GM12865 (cell line): Measurements from ENCODE around the gene SLC13A2.
"Not testable (repeated sequence)": the region's sequence is repeated elsewhere in the genome, so short reads cannot be mapped to it uniquely, and the experiment has no call there.

Experiments
- DNase-seq: peaks from one replicate; pipeline ENCODE4 v3.0.0; 2010; ENCODE audit warnings: low read depth
- H3K4me3 ChIP-seq: 2 replicates; pipeline ENCODE4 v1.5.1; 2011; ENCODE audit warnings: mild to moderate bottlenecking, low read depth, low read length, control low read depth
- CTCF ChIP-seq: IDR thresholded peaks from 2 replicates; pipeline ENCODE4 v1.5.1; 2011; ENCODE audit warnings: low read length, control low read depth, low read depth, inconsistent platforms; ENCODE audit not compliant: insufficient read depth; ENCODE audit errors: missing control alignments

Gene SLC13A2

GRCh38 chr17:28518578-28518977 is 45.1 kb downstream of the SLC13A2 start:
- TF ChIP-seq CTCF: no peak
- DNase-seq: no peak
- no peak overlapping the region for H3K4me3 ChIP-seq

GRCh38 chr17:28519236-28519635 is 45.8 kb downstream of the SLC13A2 start:
- TF ChIP-seq CTCF: no peak
- no peak for DNase-seq
- no peak overlapping the region for H3K4me3 ChIP-seq

- no peak for DNase-seq
- TF ChIP-seq CTCF: no peak
These were observed 47.2 kb downstream of the SLC13A2 start for GRCh38 chr17:28520687-28521086.

GRCh38 chr17:28521311-28522085 is 48.1 kb downstream of the SLC13A2 start:
- H3K4me3 ChIP-seq: no peak overlapping the region
- TF ChIP-seq CTCF: no peak
- DNase-seq: no peak

More at GRCh38 chr17:28520687-28521086, 47.2 kb downstream of the SLC13A2 start:
- no peak overlapping the region for H3K4me3 ChIP-seq

- not testable (repeated sequence) for H3K4me3 ChIP-seq, DNase-seq
These were observed 48.8 kb downstream of the SLC13A2 start for GRCh38 chr17:28522281-28522680.

GRCh38 chr17:28523186-28523585 is 49.7 kb downstream of the SLC13A2 start:
- H3K4me3 ChIP-seq: no peak overlapping the region
- no peak for TF ChIP-seq CTCF
- DNase-seq: no peak

GRCh38 chr17:28523876-28524275 is 50.4 kb downstream of the SLC13A2 start:
- TF ChIP-seq CTCF: no peak
- no peak for DNase-seq
- no peak overlapping the region for H3K4me3 ChIP-seq
